HepG2 (cell line): ENCODE results near the gene MYL6. TPM values are rescaled to one million over a fixed set of nuclear protein-coding genes. Genes with fewer than 3 reads are reported as not detected.
A peak's percentile ranks its signal among the peaks of the same experiment; 100 is the strongest.

Experiments
- ARID2 ChIP-seq: sonication (generic); formaldehyde crosslinking; IDR thresholded peaks from 2 replicates; pipeline ENCODE4 v1.8.1; 2022; ENCODE audit warnings: mild to moderate bottlenecking, missing genetic modification reagents, borderline replicate concordance
- ARID3A ChIP-seq: IDR thresholded peaks from 2 replicates; pipeline ENCODE4 v1.6.1; 2012; ENCODE audit warnings: low read depth, low read length, improper control_type of control experiment
- CERS6 ChIP-seq: sonication (generic); formaldehyde crosslinking; IDR thresholded peaks from 2 replicates; pipeline ENCODE4 v1.5.0; 2020; ENCODE audit warnings: missing genetic modification reagents
- DR1 ChIP-seq: sonication (generic); formaldehyde crosslinking; IDR thresholded peaks from 2 replicates; pipeline ENCODE4 v1.8.0; 2021; ENCODE audit warnings: mild to moderate bottlenecking, missing genetic modification reagents, inconsistent platforms
- GATAD2A ChIP-seq: IDR thresholded peaks from 2 replicates; pipeline ENCODE4 v1.6.1; 2016
- MYPOP ChIP-seq: sonication (generic); formaldehyde crosslinking; IDR thresholded peaks from 2 replicates; pipeline ENCODE4 v1.8.1; 2023; ENCODE audit warnings: mild to moderate bottlenecking, moderate library complexity, missing genetic modification reagents
- NRL ChIP-seq: sonication (generic); formaldehyde crosslinking; IDR thresholded peaks from 2 replicates; pipeline ENCODE4 v1.5.0; 2020; ENCODE audit warnings: missing genetic modification reagents, mild to moderate bottlenecking, moderate library complexity, borderline replicate concordance
- PAXIP1 ChIP-seq: sonication (generic); formaldehyde crosslinking; conservative IDR thresholded peaks from 2 replicates; pipeline ENCODE4 v1.4.0; 2020; ENCODE audit warnings: mild to moderate bottlenecking, missing genetic modification reagents, moderate library complexity
- SPEN ChIP-seq: sonication (generic); formaldehyde crosslinking; IDR thresholded peaks from 2 replicates; pipeline ENCODE4 v1.5.1; 2020; ENCODE audit warnings: low read depth, mild to moderate bottlenecking, missing genetic modification reagents
- SYNCRIP ChIP-seq: fragments of 200-400 bp; formaldehyde crosslinking; IDR thresholded peaks from 2 replicates; pipeline ENCODE4 v1.6.1; 2018; ENCODE audit warnings: mild to moderate bottlenecking, low read depth, low read length; ENCODE audit not compliant: insufficient read depth
- ZBTB7B ChIP-seq: sonication (generic); formaldehyde crosslinking; IDR thresholded peaks from 2 replicates; pipeline ENCODE4 v1.4.0; 2020; ENCODE audit warnings: missing genetic modification reagents
- ZC3H4 ChIP-seq: sonication (generic); formaldehyde crosslinking; IDR thresholded peaks from 2 replicates; pipeline ENCODE4 v1.4.0; 2020; ENCODE audit warnings: missing genetic modification reagents, borderline replicate concordance
- ZKSCAN8 ChIP-seq: IDR thresholded peaks from 2 replicates; pipeline ENCODE4 v1.6.1; 2016; ENCODE audit warnings: borderline replicate concordance, missing genetic modification reagents, missing compliant biosample characterization
- ZNF124 ChIP-seq: sonication (generic); formaldehyde crosslinking; IDR thresholded peaks from 2 replicates; pipeline ENCODE4 v1.4.0; 2020; ENCODE audit warnings: missing genetic modification reagents
- ZNF615 ChIP-seq: sonication (generic); formaldehyde crosslinking; IDR thresholded peaks from 2 replicates; pipeline ENCODE4 v1.5.0; 2020; ENCODE audit warnings: mild to moderate bottlenecking, missing genetic modification reagents, borderline replicate concordance
- polyA plus RNA-seq, 8 experiments: library from polyadenylated mRNA; depleted of rRNA in 3 of 8; stranded (reverse) in 7 of 8; unstranded in 1 of 8; fragments of >200 nt; fragmentation: Illumina TruSeq in 4 of 8; extraction: Trizol in 4 of 8; gene quantifications; 2 replicates each; pipeline versions ENCODE4 v1.2.1 to v1.2.3, GENCODE V29; 2011 to 2016; ENCODE audit warnings: low read depth in 4 of 8, missing spikeins in 1 of 8, mixed read lengths in 1 of 8; ENCODE audit not compliant: insufficient read depth in 1 of 8
- total RNA-seq, 5 experiments: library from RNA; depleted of rRNA; stranded (reverse); fragments of >200 nt; fragmentation: Illumina TruSeq; extraction: Trizol; gene quantifications; 2 replicates each; pipeline ENCODE4 v1.2.3, GENCODE V29; 2016; ENCODE audit warnings: low read depth in 1 of 5
- TF ChIP-seq, protein P1 (sequence below): sonication (generic); formaldehyde crosslinking; IDR thresholded peaks from 2 replicates; pipeline ENCODE4 v1.5.0; 2020; ENCODE audit warnings: mild to moderate bottlenecking, missing genetic modification reagents, borderline replicate concordance
- TF ChIP-seq, protein P2 (sequence below): sonication (generic); formaldehyde crosslinking; conservative IDR thresholded peaks from 2 replicates; pipeline ENCODE4 v1.4.0; 2020; ENCODE audit warnings: missing genetic modification reagents

The MYL6 gene
- total and polyA plus RNA-seq, 2 of the 13 experiments (the other 11 are each of a cell fraction or from before 2014, with no cell fraction given), result 1,127 to 1,192 TPM

DNA sequence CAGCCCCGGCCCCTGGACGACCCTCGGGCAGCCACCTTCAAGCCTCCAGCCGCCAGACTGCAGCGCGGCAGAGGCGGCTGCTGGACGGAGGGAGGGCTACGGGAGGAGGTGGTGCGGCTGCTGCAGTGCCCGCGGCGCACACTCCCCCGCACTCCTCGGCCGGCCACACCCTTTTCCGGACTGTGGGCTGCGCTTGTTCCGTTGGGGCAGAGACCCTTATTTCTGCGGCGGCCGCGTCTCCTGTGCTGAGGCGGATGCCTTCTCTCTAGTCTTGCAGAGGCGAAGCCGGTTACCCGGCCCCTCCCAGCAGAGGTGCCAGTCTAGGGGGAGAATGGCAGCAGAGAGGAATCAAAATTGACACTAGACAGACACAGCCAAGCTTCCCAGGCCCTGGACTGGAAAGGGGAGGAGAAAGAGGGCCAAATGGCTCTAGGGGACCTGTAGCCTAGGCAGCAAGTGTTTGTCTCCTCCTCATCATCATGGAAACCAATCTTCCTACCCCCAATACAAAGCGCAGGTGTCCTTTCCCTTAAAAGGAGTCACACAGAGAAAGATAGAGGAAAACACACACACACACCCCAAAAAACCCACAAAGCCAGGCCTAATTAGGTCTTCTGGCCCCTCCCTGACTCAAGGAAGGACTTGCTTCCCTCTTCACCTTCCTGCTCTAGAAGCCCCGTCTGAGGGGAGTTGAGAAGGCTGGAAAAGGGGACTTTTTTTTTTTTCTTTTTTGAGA is 28.8 kb upstream of the MYL6 start (continued):
- TF ChIP-seq, protein P1, sequence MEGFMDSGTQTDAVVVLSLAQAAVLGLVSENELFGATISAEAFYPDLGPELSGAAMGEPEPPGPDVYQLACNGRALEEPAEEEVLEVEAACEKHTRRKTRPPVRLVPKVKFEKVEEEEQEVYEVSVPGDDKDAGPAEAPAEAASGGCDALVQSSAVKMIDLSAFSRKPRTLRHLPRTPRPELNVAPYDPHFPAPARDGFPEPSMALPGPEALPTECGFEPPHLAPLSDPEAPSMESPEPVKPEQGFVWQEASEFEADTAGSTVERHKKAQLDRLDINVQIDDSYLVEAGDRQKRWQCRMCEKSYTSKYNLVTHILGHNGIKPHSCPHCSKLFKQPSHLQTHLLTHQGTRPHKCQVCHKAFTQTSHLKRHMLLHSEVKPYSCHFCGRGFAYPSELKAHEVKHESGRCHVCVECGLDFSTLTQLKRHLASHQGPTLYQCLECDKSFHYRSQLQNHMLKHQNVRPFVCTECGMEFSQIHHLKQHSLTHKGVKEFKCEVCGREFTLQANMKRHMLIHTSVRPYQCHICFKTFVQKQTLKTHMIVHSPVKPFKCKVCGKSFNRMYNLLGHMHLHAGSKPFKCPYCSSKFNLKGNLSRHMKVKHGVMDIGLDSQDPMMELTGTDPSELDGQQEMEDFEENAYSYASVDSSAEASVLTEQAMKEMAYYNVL (CRISPR knock-in tag), result no peak
- no peak for TF ChIP-seq ARID3A
- TF ChIP-seq ZC3H4 (CRISPR knock-in tag), result no peak
- no peak for TF ChIP-seq ARID2
- TF ChIP-seq GATAD2A (CRISPR knock-in tag), result 0 out of 2 replicates have a peak, but pooled peaks have one; percentile 10
- no peak for TF ChIP-seq ZNF124
- TF ChIP-seq SYNCRIP, result no peak
- no peak for TF ChIP-seq CERS6
- peak; percentile 37; the same call in 1 of the 2 replicates for TF ChIP-seq SPEN (CRISPR knock-in tag)
- no peak for TF ChIP-seq MYPOP
- TF ChIP-seq ZKSCAN8 (CRISPR knock-in tag), result no peak
- TF ChIP-seq PAXIP1, result no peak
- no peak for TF ChIP-seq DR1 (CRISPR knock-in tag)
- no peak for TF ChIP-seq ZBTB7B (CRISPR knock-in tag)
- no peak for TF ChIP-seq ZNF615
- TF ChIP-seq, protein P2, sequence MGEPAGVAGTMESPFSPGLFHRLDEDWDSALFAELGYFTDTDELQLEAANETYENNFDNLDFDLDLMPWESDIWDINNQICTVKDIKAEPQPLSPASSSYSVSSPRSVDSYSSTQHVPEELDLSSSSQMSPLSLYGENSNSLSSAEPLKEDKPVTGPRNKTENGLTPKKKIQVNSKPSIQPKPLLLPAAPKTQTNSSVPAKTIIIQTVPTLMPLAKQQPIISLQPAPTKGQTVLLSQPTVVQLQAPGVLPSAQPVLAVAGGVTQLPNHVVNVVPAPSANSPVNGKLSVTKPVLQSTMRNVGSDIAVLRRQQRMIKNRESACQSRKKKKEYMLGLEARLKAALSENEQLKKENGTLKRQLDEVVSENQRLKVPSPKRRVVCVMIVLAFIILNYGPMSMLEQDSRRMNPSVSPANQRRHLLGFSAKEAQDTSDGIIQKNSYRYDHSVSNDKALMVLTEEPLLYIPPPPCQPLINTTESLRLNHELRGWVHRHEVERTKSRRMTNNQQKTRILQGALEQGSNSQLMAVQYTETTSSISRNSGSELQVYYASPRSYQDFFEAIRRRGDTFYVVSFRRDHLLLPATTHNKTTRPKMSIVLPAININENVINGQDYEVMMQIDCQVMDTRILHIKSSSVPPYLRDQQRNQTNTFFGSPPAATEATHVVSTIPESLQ, result no peak
- TF ChIP-seq NRL (CRISPR knock-in tag), result no peak
